Measurements from ENCODE around the gene ERLIN1. TPM values are rescaled to one million over a fixed set of nuclear protein-coding genes. Genes with fewer than 3 reads are reported as not detected.

ERLIN1 gene
- total RNA-seq, 1 experiment from 2014 or later: 42.9 TPM

GRCh38 chr10:100167553-100168312 is 18.1 kb downstream of the ERLIN1 start:
- peaks cover 44% of the 10 kb centered on the region for H3K36me3 Mint-ChIP-seq (ENCODE audit: insufficient read depth, unreplicated experiment)
- no peaks in the 10 kb centered on the region for H3K9me3 Mint-ChIP-seq (ENCODE audit: unreplicated experiment)
- no TSS peak for BruUV-seq (replicated peaks)
- no peak overlapping the region for H3K4me3 Mint-ChIP-seq (ENCODE audit: unreplicated experiment)
- POLR2A ChIA-PET: interaction anchor here (0.8 to 1.0 kb wide), 2 partner anchors 15 to 34 kb away, joined by 3 read pairs; no protein-coding TSS in a partner anchor
- TF ChIP-seq, protein P1, sequence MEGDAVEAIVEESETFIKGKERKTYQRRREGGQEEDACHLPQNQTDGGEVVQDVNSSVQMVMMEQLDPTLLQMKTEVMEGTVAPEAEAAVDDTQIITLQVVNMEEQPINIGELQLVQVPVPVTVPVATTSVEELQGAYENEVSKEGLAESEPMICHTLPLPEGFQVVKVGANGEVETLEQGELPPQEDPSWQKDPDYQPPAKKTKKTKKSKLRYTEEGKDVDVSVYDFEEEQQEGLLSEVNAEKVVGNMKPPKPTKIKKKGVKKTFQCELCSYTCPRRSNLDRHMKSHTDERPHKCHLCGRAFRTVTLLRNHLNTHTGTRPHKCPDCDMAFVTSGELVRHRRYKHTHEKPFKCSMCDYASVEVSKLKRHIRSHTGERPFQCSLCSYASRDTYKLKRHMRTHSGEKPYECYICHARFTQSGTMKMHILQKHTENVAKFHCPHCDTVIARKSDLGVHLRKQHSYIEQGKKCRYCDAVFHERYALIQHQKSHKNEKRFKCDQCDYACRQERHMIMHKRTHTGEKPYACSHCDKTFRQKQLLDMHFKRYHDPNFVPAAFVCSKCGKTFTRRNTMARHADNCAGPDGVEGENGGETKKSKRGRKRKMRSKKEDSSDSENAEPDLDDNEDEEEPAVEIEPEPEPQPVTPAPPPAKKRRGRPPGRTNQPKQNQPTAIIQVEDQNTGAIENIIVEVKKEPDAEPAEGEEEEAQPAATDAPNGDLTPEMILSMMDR (IDR thresholded peaks at IDR 0.05; ENCODE audit: unreplicated experiment): no peak
- intact Hi-C loops (cut with micrococcal nuclease): no loop called here
- no peaks in the 10 kb centered on the region for H3K27me3 Mint-ChIP-seq (ENCODE audit: insufficient read depth, unreplicated experiment)
- DNase-seq (ENCODE audit: unreplicated experiment): no peak
- H3K4me1 Mint-ChIP-seq (ENCODE audit: insufficient read depth, unreplicated experiment): peaks cover 9% of the 10 kb centered on the region
- CTCF ChIA-PET: interaction anchor here (0.6 kb wide), 2 partner anchors 208 to 831 kb away, joined by 3 read pairs; no protein-coding TSS in a partner anchor
- H3K27ac Mint-ChIP-seq (ENCODE audit: low read depth, unreplicated experiment): no peak overlapping the region

DNA sequence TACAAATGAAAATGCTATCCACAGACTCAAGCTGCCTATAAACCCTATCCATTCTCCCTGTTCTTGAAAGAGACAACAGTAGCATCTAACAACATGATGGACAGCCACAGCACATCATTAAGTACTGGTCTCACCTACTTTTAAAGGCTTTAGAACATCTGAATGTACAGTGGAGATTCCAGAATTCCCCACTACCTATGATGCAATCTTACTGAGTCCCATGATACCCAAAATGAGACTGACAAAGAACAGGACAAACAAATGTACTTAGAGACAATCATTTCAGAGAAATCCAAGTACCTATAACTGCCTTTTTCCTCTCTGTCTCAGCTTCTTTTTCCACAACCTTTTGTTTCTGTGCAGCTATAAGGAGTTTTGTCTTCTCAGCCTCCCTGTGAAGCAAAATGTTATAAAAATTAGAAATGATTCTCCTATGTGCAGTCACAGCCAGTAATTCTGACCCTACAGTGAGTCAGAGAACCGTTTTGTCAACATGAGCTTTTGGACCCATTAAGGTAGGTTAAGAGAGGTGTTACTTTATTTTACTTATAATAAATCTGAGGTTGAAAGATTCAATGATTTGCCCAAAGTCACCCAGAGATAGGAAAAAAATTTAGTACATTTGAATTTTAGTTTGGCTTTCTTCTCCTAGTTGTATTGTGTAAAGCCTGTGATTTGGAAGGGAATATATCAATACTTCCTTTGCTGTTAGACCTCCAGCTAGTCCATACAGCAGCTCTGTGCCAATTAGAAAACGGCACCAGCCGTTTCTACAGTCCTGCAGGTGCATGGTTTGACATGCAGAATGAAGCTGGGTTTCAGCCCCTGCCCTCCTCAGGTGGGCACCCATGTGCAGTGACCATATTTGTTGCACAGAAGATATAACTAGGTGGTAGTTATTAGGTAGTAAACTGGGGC is 21.9 kb downstream of the ERLIN1 start:
- BruUV-seq (replicated peaks): no TSS peak
- Mint-ChIP-seq H3K4me3 (ENCODE audit: unreplicated experiment) (no peak overlapping the region), H3K36me3 (ENCODE audit: insufficient read depth, unreplicated experiment) (peaks cover 34% of the 10 kb centered on the region), H3K4me1 (ENCODE audit: insufficient read depth, unreplicated experiment) (peaks cover 9% of the 10 kb centered on the region), H3K9me3 (ENCODE audit: unreplicated experiment) (peaks cover under 1% of the 10 kb centered on the region), H3K27ac (ENCODE audit: low read depth, unreplicated experiment) (peak overlapping the region; percentile 66), H3K27me3 (ENCODE audit: insufficient read depth, unreplicated experiment) (no peaks in the 10 kb centered on the region)
- CTCF ChIA-PET: interaction anchor here (0.5 to 2.4 kb wide), 4 partner anchors 10 to 154 kb away, joined by 3 to 6 read pairs (median 4); partner anchors contain the start of gene DNMBP
- intact Hi-C loops (cut with micrococcal nuclease): no loop called here
- POLR2A ChIA-PET: interaction anchor here (1.1 to 2.1 kb wide), 4 partner anchors 10 to 21 kb away, joined by 3 to 6 read pairs (median 4); no protein-coding TSS in a partner anchor
- DNase-seq (ENCODE audit: unreplicated experiment): no peak
- TF ChIP-seq, protein P1 (IDR thresholded peaks at IDR 0.05; ENCODE audit: unreplicated experiment): no peak

DNA sequence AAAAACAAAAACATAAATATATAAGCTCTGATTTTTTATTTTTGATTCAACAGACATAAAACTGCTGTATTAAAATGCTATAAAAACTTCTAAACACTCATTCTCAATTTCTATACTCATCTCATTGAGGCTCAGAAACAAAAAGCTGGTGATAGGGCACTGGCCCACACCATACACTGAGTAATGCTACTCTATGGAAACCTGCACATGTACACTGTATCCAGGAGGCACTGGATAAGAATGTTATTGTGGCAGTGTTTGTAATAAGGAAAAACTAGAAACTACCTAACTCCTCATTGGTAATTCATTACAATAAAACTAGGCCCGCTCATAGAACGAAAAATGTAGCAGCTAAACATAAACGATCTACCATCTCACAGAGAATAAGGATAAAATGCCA is 23.1 kb downstream of the ERLIN1 start:
- DNase-seq (ENCODE audit: unreplicated experiment): no peak
- intact Hi-C loops (cut with micrococcal nuclease): no loop called here
- BruUV-seq (replicated peaks): no TSS peak
- CTCF ChIA-PET: interaction anchor here (0.6 kb wide), 1 partner anchor 191 kb away, joined by 3 read pairs; no protein-coding TSS in a partner anchor
- peaks cover 8% of the 10 kb centered on the region for H3K9me3 Mint-ChIP-seq (ENCODE audit: unreplicated experiment)
- H3K27me3 Mint-ChIP-seq (ENCODE audit: insufficient read depth, unreplicated experiment): no peaks in the 10 kb centered on the region
- H3K4me3 Mint-ChIP-seq (ENCODE audit: unreplicated experiment): no peak overlapping the region
- H3K4me1 Mint-ChIP-seq (ENCODE audit: insufficient read depth, unreplicated experiment): peaks cover 9% of the 10 kb centered on the region
- TF ChIP-seq, protein P1 (IDR thresholded peaks at IDR 0.05; ENCODE audit: unreplicated experiment): no peak
- H3K27ac Mint-ChIP-seq (ENCODE audit: low read depth, unreplicated experiment): no peak overlapping the region
- POLR2A ChIA-PET: interaction anchor here (0.6 to 2.1 kb wide), 2 partner anchors 14 to 123 kb away, joined by 3 to 6 read pairs; no protein-coding TSS in a partner anchor
- peaks cover 45% of the 10 kb centered on the region for H3K36me3 Mint-ChIP-seq (ENCODE audit: insufficient read depth, unreplicated experiment)

Measured in MCF 10A (cell line).